ENCODE data around the gene PSD. TPM values are rescaled to one million over a fixed set of nuclear protein-coding genes. Genes with fewer than 3 reads are reported as not detected.

The PSD gene
- total RNA-seq, 1 donor from 2014 or later = 7.5 TPM

DNA sequence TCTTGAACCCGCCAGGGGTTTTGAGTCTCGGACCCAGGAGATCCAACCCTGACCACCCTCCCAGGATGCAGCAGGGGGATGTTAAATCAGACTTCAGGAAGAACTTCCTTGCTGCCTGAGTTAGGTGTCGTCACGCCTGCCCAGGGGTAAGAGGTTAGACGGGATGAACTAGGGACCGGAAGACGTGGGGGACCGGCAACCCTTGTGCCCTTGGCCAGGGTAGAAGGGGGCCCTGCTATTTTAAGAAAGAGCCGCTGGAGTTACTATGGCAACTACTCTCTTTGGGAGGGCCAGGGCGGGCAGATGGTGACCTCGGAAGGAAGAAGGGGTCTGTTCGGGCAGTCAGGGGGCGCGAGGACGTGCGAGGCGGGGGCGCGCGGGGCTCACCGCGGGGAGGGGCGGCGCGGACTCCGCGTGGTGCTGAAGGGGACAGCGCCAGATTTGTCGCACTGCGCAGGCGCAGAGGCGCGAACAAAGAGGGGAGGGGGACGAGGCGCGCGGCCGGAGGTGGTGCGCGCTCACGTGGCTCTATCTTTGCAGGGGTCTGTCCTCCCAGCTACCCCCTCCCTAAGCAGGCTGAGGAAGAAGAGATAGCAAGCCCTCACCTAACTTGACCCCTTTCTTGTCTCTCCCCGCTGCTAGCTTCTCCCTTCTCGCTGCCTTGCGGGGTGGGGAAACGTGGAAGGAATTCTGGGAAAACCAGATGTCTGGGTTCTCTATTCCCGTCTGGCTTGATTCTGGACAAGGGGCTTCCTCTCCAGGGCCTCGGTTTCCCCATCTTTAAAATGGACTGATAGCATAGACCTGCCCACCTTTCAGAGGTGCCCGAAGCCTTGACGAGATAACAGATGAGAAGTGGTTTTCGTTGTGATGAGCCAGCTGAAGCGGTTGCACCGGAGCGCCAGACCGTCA, 940 bp upstream of the PSD start:
- no peak for DNase-seq

DNA sequence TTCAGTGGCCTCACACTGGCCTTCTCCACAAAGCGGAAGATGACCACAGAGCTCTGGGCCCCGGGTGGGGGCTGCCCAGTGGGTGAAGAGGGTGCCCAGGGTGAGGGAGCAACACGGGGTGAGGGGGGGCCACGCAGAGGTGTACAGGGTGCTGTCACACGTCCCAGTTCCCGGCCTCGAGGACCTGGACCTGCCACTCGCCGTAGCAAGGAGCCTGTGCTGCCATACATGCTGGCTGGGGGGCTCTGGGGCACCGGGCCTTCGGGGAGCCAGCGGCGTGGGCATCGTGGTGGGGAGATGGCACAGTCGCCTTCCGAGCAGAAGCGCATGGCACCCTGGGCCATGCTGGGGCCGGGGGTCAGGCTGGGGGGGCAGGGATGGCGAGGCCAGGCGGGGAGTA, 1.9 kb downstream of the PSD start:
- no peak for DNase-seq

- DNase-seq = no peak
Observed at GRCh38 chr10:102416283-102416682, 2.3 kb downstream of the PSD start.

DNA sequence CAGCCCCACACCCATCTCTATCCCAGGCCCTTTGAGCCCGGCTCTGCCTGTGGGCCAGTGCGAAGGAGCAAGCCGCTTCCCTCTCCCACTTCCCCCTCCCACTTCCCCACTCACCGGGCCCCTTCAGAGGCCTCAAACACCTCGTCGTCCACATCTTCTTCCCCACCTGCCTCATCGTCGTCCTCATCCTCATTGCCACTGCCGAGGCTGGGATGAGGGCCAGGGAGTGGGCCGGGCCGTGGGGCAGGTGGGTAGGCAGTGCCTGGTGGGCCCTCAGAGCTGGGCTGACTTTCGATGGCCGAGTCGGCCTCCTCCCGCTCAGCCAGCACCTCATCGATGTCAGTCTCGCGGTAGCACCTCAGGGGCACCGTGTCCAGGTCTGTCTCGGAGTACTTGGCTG, 3.8 kb downstream of the PSD start:
- DNase-seq = no peak

GRCh38 chr10:102413806-102414561, 4.6 kb downstream of the PSD start:
- DNase-seq = no peak

DNA sequence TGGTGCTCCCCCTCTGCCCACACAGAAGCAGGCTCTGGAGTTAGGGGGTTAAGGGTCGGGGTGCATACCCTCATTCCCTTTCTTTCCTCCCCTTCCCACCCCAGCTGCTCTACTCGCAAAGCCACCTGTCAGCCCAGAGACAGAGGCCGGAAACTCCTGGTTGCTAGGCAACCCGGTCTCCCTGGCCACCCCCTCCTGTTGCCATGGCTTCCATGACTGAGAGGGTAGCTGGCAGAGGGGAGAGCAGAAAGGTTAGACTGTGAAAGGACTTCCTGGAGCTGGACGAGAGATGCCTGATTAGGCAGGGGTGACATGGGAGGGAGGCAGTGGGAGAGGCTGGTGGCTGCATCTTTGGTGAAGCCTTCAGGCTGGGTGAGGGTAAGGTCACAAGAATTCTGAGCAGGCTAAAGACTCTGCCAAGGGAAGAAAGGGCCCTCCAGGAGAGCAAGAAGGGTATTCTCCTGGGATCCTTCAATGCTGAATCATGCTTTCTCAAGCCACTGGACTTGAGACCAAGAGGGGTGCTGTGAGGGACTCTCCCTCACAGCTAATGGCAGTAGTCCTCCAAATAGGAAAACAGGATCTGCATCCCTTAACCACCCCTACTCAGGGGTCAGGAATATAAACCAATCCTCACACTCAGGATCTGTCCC, 5.4 kb downstream of the PSD start:
- DNase-seq = no peak

DNA sequence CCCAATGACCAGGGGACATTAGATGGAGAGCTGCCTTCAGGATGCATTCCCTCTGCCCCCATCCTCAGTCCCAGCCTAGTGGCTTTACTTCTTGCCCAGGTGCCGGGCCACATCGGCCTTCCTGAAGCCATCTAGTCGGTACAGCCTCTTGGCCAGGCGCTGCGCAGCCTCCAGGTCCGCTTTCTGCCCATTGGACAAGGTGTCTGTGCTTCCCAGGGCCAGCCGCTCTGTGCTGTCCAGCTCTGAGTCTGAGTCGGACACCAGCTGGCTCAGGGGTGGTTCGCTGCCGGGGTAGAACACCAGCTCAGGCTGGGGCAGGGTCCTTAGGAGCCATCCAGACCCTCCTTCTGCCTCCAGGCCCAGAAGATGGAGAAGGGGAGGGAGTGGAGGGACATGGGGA, 6.3 kb downstream of the PSD start:
- no peak for DNase-seq

- no peak for DNase-seq
Observed at GRCh38 chr10:102411341-102412255, 7.0 kb downstream of the PSD start.

DNA sequence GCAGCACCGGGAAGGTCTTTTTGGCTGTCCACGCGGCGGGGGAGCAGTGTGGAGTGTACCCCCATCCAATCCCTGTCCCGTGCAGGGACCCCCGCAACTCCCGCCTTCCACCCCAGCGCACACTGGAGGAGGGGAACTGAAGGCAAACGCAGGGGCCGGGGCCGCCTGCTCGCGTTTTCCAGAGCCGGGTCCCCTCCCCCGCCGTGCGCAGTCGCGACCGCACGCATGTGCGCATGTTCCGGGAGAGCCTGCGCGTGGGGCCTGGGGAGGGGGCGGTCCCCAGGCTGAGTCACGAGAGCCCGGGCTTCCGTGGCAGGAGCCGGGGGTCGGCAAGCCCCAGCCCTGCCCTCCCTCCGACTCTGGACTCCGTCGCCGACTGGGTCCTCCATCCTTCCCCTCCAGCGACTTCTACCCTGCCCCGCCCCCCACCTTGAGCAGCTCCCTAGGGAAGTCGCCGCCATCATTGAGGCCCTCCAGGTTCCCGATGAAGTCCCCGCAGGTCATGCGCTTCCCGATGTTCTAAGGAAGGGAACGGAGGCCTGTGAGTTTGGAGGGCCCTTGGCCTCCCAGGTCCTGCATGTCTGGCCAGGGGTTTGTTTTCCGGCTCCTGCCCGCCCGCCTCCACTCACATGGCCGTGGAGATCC, 8.0 kb downstream of the PSD start:
- peak; percentile 37 for DNase-seq

DNA sequence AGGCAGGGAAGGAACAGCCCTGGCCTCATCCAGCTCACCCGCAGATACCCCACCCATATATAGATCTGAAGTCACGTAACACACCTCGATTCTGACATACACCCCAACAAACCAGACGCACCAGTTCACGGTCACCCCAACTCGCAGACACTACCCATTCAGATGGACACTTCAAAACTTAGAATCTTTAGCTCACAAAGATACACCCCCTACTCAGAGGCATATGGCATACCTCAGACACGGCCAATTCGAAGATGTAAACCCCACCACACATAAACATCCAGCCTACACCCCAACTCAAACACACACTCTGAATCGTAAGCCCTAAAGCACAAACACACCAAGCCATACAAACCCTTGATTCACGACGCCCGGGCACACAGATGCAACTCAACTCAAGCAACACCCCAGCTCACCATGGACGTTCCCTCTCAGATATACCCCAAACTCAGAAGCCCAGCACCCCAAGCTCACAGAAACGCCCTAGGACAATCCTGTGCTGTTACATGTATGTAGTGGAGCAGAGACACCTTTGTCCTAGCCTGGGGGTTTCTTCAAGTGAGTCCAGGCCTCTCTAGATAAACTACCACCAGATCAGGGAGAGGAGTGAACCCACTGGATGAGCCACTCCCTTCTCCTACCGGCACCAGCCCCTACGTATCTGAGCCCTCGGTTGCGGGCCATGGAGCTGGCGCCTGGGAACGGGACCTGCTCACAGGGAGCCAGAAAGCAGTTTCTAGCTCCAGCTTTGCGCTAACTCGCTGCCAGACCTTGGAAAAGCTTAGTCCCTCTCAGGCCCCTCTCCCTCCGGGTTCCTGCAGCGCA, 8.8 kb downstream of the PSD start:
- no peak for DNase-seq

- DNase-seq = peak; percentile 78
Observed at GRCh38 chr10:102408728-102409603, 9.6 kb downstream of the PSD start.

GRCh38 chr10:102408131-102408727, 10.4 kb downstream of the PSD start:
- no peak for DNase-seq

GRCh38 chr10:102407425-102408130, 11.0 kb downstream of the PSD start:
- DNase-seq = no peak

DNA sequence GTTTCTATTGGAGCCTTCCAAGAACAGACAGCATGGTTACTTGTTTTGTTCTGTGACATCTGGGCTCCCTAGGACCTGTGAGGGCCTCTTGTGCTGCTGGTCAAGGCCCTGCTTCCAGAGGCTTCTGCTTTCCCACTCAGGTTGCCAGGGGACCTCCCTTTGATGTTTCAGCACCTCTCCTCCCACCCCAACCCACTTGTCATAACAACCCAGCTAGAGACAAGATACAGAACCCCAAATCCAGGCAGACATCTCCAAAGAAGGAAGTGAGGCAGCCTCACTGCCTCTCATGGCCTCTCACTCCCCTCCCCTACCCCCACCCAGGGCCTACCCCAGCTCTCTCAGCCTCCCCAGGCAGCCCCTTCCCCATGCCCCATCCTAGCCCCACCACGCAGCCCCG, 11.8 kb downstream of the PSD start:
- no peak for DNase-seq

- no peak for DNase-seq
Observed at GRCh38 chr10:102405632-102406031, 13.0 kb downstream of the PSD start.

DNA sequence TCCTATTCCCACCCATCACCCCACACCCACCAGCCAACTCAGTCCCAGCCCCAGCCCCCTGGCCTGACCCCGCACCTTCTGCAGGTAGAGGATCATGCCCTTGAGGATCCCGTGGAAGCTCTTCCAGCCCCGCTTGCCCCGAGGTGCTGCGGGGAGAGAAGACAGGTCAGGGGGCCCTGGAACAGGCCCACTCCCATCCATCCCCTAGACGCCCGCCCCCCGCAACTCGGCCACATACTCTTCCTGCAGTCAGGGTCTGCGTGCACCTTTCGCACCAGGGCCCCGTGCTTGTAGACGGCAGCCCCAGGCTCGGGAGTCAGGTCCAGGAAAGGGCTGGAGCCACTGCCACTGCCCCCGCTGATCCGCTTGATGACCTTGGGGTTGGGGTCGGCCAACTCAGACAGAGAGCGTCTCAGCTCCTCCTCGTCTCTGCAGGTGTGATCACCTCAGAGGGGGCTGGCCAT, 13.4 kb downstream of the PSD start:
- no peak for DNase-seq

GRCh38 chr10:102404361-102405107, 14.1 kb downstream of the PSD start:
- no peak for DNase-seq

All from skin of body (tissue), 2 donors.